GM12878 (cell line): ENCODE data around the gene FBXO17. TPM values are rescaled to one million over a fixed set of nuclear protein-coding genes. Genes with fewer than 3 reads are reported as not detected.

Source experiments
- EZH2 ChIP-seq: IDR thresholded peaks from 2 replicates; pipeline ENCODE4 v1.6.1; 2012; ENCODE audit warnings: low read depth, mild to moderate bottlenecking, control low read depth, inconsistent platforms, low read length, borderline replicate concordance; ENCODE audit not compliant: control insufficient read depth
- FOXM1 ChIP-seq: IDR thresholded peaks from 2 replicates; pipeline ENCODE4 v1.6.1; 2012; ENCODE audit warnings: low read depth, mild to moderate bottlenecking, inconsistent platforms, low read length, moderate library complexity
- KLF5 ChIP-seq: fragments of 450-650 bp; IDR thresholded peaks from 2 replicates; pipeline ENCODE4 v1.6.1; 2014; ENCODE audit warnings: mild to moderate bottlenecking; ENCODE audit not compliant: partially characterized antibody
- MEF2A ChIP-seq: IDR thresholded peaks from 2 replicates; pipeline ENCODE4 v1.6.1; 2011; ENCODE audit warnings: low read depth, mild to moderate bottlenecking, low read length, moderate library complexity; ENCODE audit not compliant: insufficient read depth
- NFXL1 ChIP-seq: fragments of 450-650 bp; IDR thresholded peaks from 2 replicates; pipeline ENCODE4 v1.6.1; 2017; ENCODE audit warnings: antibody characterized with exemption, mild to moderate bottlenecking, borderline replicate concordance
- RELA ChIP-seq: fragments of 450-650 bp; IDR thresholded peaks from 2 replicates; pipeline ENCODE4 v1.8.0; 2014; ENCODE audit warnings: borderline replicate concordance; ENCODE audit not compliant: partially characterized antibody
- RUNX3 ChIP-seq: IDR thresholded peaks from 2 replicates; pipeline ENCODE4 v1.6.1; 2012; ENCODE audit warnings: low read length, inconsistent platforms
- SREBF1 ChIP-seq: IDR thresholded peaks from 2 replicates; pipeline ENCODE4 v1.6.1; 2012; ENCODE audit warnings: mild to moderate bottlenecking, low read length
- SRF ChIP-seq, 2 experiments: IDR thresholded peaks; 2 replicates each; pipeline ENCODE4 v1.6.1; 2011; ENCODE audit warnings: low read depth in 2 of 2, low read length in 2 of 2, mild to moderate bottlenecking in 1 of 2, moderate library complexity in 1 of 2
- TBL1XR1 ChIP-seq: IDR thresholded peaks from 2 replicates; pipeline ENCODE4 v1.6.1; 2012; ENCODE audit warnings: low read depth, low read length, improper control_type of control experiment
- TCF3 ChIP-seq: IDR thresholded peaks from 2 replicates; pipeline ENCODE4 v1.6.1; 2012; ENCODE audit warnings: low read depth, mild to moderate bottlenecking, low read length, borderline replicate concordance; ENCODE audit not compliant: insufficient read depth
- polyA plus RNA-seq, 11 experiments: library from polyadenylated mRNA; depleted of rRNA in 4 of 11; unstranded in 6 of 11; stranded (reverse) in 5 of 11; fragments of >200 nt; fragmentation: Nextera tagmentation in 4 of 11; fragmentation: Illumina TruSeq in 1 of 11; extraction: Ambion mirVana in 4 of 11; extraction: Trizol in 1 of 11; gene quantifications; 1 replicate in 1 of 11; 2 replicates in 10 of 11; pipeline versions ENCODE4 v1.2.1 to v1.2.3, GENCODE V29; 2011 to 2016; ENCODE audit warnings: inconsistent platforms in 2 of 11, missing spikeins in 2 of 11, low read depth in 1 of 11
- total RNA-seq, 4 experiments: library from RNA; depleted of rRNA in 3 of 4; stranded (reverse); fragments of >200 nt in 3 of 4; fragmentation: Illumina TruSeq in 1 of 4; extraction: Trizol in 1 of 4; gene quantifications; 2 replicates each; pipeline versions ENCODE4 v1.2.1 to v1.2.3, GENCODE V29; 2013 to 2021
- TF ChIP-seq, protein P1 (sequence below): fragments of 150-350 bp; IDR thresholded peaks from 2 replicates; pipeline ENCODE4 v1.6.1; 2016; ENCODE audit warnings: low read depth, low read length
- TF ChIP-seq, protein P2 (sequence below): fragments of 450-650 bp; IDR thresholded peaks from 2 replicates; pipeline ENCODE4 v1.6.1; 2017; ENCODE audit warnings: borderline replicate concordance
- TF ChIP-seq, protein P3 (sequence below): fragments of 450-650 bp; formaldehyde crosslinking; IDR thresholded peaks from 2 replicates; pipeline ENCODE4 v1.4.0; 2022; ENCODE audit warnings: mild to moderate bottlenecking, moderate library complexity
- TF ChIP-seq, protein P4 (sequence below): fragments of 450-650 bp; IDR thresholded peaks from 2 replicates; pipeline ENCODE4 v1.6.1; 2018; ENCODE audit warnings: borderline replicate concordance, mild to moderate bottlenecking; ENCODE audit not compliant: partially characterized antibody
- TF ChIP-seq, protein P5 (sequence below): fragments of 450-650 bp; IDR thresholded peaks from 2 replicates; pipeline ENCODE4 v1.6.1; 2016; ENCODE audit warnings: mild to moderate bottlenecking

The FBXO17 gene
- total and polyA plus RNA-seq, 10 of the 15 experiments (the other 5 are each of a cell fraction or from before 2014, with no cell fraction given), result 2.2 to 11.1 (median 5.3) TPM

DNA sequence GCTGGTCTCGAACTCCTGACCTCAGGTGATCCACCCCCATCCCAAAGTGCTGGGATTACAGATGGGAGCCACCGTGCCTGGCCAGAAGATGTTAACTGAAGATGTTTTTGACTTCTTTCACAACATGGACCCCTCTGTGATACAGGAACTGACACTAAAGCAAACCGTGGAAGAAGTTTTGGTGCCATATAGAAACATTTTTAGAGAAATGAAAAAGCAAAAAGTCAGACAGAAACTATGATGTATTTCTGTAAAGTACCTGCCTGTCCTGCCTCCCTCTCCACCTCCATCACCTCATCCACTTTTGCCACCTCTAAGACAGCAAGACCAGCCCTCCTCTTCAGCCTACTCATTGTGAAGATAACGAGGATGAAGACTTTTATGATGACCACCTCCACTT, 45.5 kb upstream of the FBXO17 start (continued):
- TF ChIP-seq, protein P1, sequence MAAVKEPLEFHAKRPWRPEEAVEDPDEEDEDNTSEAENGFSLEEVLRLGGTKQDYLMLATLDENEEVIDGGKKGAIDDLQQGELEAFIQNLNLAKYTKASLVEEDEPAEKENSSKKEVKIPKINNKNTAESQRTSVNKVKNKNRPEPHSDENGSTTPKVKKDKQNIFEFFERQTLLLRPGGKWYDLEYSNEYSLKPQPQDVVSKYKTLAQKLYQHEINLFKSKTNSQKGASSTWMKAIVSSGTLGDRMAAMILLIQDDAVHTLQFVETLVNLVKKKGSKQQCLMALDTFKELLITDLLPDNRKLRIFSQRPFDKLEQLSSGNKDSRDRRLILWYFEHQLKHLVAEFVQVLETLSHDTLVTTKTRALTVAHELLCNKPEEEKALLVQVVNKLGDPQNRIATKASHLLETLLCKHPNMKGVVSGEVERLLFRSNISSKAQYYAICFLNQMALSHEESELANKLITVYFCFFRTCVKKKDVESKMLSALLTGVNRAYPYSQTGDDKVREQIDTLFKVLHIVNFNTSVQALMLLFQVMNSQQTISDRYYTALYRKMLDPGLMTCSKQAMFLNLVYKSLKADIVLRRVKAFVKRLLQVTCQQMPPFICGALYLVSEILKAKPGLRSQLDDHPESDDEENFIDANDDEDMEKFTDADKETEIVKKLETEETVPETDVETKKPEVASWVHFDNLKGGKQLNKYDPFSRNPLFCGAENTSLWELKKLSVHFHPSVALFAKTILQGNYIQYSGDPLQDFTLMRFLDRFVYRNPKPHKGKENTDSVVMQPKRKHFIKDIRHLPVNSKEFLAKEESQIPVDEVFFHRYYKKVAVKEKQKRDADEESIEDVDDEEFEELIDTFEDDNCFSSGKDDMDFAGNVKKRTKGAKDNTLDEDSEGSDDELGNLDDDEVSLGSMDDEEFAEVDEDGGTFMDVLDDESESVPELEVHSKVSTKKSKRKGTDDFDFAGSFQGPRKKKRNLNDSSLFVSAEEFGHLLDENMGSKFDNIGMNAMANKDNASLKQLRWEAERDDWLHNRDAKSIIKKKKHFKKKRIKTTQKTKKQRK, result no peak
- TF ChIP-seq TCF3 (no peak), SREBF1 (no peak), KLF5 (no peak), NFXL1 (no peak), FOXM1 (peak; percentile 68; the same call in 1 of the 2 replicates), EZH2 (no peak), RUNX3 (peak; percentile 75), SRF (IDR thresholded peaks at IDR 0.05; ENCODE audit: low read depth in 2 of 2, low read length in 2 of 2) (no peak), TBL1XR1 (no peak; the same call in 1 of the 2 replicates), RELA (peak; percentile 90), MEF2A (no peak)
- TF ChIP-seq, protein P2, sequence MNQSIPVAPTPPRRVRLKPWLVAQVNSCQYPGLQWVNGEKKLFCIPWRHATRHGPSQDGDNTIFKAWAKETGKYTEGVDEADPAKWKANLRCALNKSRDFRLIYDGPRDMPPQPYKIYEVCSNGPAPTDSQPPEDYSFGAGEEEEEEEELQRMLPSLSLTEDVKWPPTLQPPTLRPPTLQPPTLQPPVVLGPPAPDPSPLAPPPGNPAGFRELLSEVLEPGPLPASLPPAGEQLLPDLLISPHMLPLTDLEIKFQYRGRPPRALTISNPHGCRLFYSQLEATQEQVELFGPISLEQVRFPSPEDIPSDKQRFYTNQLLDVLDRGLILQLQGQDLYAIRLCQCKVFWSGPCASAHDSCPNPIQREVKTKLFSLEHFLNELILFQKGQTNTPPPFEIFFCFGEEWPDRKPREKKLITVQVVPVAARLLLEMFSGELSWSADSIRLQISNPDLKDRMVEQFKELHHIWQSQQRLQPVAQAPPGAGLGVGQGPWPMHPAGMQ, result no peak
- TF ChIP-seq, protein P3, sequence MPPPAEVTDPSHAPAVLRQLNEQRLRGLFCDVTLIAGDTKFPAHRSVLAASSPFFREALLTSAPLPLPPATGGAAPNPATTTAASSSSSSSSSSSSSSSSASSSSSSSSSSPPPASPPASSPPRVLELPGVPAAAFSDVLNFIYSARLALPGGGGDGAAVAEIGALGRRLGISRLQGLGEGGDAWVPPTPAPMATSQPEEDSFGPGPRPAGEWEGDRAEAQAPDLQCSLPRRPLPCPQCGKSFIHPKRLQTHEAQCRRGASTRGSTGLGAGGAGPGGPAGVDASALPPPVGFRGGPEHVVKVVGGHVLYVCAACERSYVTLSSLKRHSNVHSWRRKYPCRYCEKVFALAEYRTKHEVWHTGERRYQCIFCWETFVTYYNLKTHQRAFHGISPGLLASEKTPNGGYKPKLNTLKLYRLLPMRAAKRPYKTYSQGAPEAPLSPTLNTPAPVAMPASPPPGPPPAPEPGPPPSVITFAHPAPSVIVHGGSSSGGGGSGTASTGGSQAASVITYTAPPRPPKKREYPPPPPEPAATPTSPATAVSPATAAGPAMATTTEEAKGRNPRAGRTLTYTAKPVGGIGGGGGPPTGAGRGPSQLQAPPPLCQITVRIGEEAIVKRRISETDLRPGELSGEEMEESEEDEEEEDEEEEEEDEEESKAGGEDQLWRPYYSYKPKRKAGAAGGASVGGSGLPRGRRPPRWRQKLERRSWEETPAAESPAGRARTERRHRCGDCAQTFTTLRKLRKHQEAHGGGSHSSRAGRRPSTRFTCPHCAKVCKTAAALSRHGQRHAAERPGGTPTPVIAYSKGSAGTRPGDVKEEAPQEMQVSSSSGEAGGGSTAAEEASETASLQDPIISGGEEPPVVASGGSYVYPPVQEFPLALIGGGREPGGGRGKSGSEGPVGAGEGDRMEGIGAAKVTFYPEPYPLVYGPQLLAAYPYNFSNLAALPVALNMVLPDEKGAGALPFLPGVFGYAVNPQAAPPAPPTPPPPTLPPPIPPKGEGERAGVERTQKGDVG (CRISPR knock-in tag), result no peak
- TF ChIP-seq, protein P4, sequence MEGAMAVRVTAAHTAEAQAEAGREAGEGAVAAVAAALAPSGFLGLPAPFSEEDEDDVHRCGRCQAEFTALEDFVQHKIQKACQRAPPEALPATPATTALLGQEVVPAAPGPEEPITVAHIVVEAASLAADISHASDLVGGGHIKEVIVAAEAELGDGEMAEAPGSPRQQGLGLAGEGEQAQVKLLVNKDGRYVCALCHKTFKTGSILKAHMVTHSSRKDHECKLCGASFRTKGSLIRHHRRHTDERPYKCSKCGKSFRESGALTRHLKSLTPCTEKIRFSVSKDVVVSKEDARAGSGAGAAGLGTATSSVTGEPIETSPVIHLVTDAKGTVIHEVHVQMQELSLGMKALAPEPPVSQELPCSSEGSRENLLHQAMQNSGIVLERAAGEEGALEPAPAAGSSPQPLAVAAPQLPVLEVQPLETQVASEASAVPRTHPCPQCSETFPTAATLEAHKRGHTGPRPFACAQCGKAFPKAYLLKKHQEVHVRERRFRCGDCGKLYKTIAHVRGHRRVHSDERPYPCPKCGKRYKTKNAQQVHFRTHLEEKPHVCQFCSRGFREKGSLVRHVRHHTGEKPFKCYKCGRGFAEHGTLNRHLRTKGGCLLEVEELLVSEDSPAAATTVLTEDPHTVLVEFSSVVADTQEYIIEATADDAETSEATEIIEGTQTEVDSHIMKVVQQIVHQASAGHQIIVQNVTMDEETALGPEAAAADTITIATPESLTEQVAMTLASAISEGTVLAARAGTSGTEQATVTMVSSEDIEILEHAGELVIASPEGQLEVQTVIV, result no peak
- TF ChIP-seq, protein P5, sequence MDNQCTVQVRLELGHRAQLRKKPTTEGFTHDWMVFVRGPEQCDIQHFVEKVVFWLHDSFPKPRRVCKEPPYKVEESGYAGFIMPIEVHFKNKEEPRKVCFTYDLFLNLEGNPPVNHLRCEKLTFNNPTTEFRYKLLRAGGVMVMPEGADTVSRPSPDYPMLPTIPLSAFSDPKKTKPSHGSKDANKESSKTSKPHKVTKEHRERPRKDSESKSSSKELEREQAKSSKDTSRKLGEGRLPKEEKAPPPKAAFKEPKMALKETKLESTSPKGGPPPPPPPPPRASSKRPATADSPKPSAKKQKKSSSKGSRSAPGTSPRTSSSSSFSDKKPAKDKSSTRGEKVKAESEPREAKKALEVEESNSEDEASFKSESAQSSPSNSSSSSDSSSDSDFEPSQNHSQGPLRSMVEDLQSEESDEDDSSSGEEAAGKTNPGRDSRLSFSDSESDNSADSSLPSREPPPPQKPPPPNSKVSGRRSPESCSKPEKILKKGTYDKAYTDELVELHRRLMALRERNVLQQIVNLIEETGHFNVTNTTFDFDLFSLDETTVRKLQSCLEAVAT, result no peak
